Fibroblast of lung (primary cell): Measurements from ENCODE around the gene PCSK4.

Experiments used
- CTCF ChIP-seq, 2 donors: IDR thresholded peaks in 1 of 2; conservative IDR thresholded peaks in 1 of 2; 1 replicate in 1 of 2; 2 replicates in 1 of 2; pipeline ENCODE4 v1.5.1; 2011 to 2012; ENCODE audit warnings: low read length in 2 of 2, control low read depth in 1 of 2, inconsistent platforms in 1 of 2, low read depth in 1 of 2, mild to moderate bottlenecking in 1 of 2
- EZH2 ChIP-seq: IDR thresholded peaks from 2 replicates; pipeline ENCODE4 v1.5.1; 2012; ENCODE audit warnings: low read length, control low read depth, mild to moderate bottlenecking; ENCODE audit errors: missing control alignments

GRCh38 chr19:1431759-1432506, 58.2 kb downstream of the PCSK4 start:
- no peak for TF ChIP-seq CTCF (conservative IDR thresholded peaks at IDR 0.05 in 1 of 2, IDR thresholded peaks at IDR 0.05 in 1 of 2; ENCODE audit: low read depth in 1 of 2, low read length in 2 of 2)
- no peak for TF ChIP-seq EZH2
